NCI-H2107 treated with DMSO at 0.1 percent for 48 hours (cell line): ENCODE results near the gene ACOX3.

Experiments used
- DNase-seq: peaks from one replicate; lab custom pipeline; 2025; ENCODE audit not compliant: unreplicated experiment; lab: John Stamatoyannopoulos, UW

ACOX3 gene

GRCh38 chr4:8376361-8377102 is 64.0 kb downstream of the ACOX3 start:
- no peak for DNase-seq

GRCh38 chr4:8374851-8375649 is 65.5 kb downstream of the ACOX3 start:
- DNase-seq: no peak

- no peak for DNase-seq
Measured at GRCh38 chr4:8373973-8374545, 66.5 kb downstream of the ACOX3 start.

- no peak for DNase-seq
Measured at GRCh38 chr4:8373270-8373972, 67.1 kb downstream of the ACOX3 start.

GRCh38 chr4:8372506-8372905 is 68.0 kb downstream of the ACOX3 start:
- no peak for DNase-seq

GRCh38 chr4:8371596-8371995 is 68.9 kb downstream of the ACOX3 start:
- DNase-seq: no peak

GRCh38 chr4:8370835-8371595 is 69.5 kb downstream of the ACOX3 start:
- no peak for DNase-seq

- no peak for DNase-seq
Measured at GRCh38 chr4:8370106-8370787, 70.3 kb downstream of the ACOX3 start.

- no peak for DNase-seq
Measured at GRCh38 chr4:8369426-8370105, 71.0 kb downstream of the ACOX3 start.

- DNase-seq: no peak
Measured at GRCh38 chr4:8368998-8369397, 71.5 kb downstream of the ACOX3 start.

- no peak for DNase-seq
Measured at GRCh38 chr4:8368061-8368481, 72.5 kb downstream of the ACOX3 start.

GRCh38 chr4:8366601-8367000 is 73.9 kb downstream of the ACOX3 start:
- DNase-seq: no peak

GRCh38 chr4:8365951-8366350 is 74.6 kb downstream of the ACOX3 start:
- no peak for DNase-seq

- no peak for DNase-seq
Measured at GRCh38 chr4:8365353-8365752, 75.2 kb downstream of the ACOX3 start.

- DNase-seq: no peak
Measured at GRCh38 chr4:8364848-8365350, 75.6 kb downstream of the ACOX3 start.

- DNase-seq: no peak
Measured at GRCh38 chr4:8364141-8364540, 76.4 kb downstream of the ACOX3 start.

- DNase-seq: no peak
Measured at GRCh38 chr4:8362483-8362882, 78.0 kb downstream of the ACOX3 start.

GRCh38 chr4:8359193-8359592 is 81.3 kb downstream of the ACOX3 start:
- no peak for DNase-seq

GRCh38 chr4:8356856-8357255 is 83.7 kb downstream of the ACOX3 start:
- no peak for DNase-seq
